ENCODE data around the gene RAB41.
"Not testable (repeated sequence)": the region's sequence is repeated elsewhere in the genome, so short reads cannot be mapped to it uniquely, and the experiment has no call there.

Gene RAB41

DNA sequence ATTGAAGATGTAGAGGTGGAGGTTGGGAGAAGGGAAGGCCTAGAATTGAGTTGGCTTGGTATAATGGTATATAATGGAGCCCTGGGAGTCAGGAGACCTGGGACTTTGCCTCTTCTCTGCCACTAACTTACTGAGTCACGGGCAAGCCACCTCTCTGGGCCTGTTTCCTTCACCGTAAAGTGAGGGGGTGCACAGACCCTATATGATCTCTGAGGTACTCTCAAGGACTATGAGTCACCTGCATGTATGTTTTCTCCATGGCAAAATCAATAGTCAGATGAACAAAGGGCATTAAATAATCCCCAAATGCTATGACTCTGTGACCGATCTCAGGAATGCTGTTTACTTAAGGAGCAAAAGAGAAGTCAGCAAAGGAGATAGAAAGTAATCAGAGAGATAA, 27.1 kb upstream of the RAB41 start:
- Histone ChIP-seq H3K36me3 (ENCODE audit: control insufficient read depth in 5 of 5, insufficient read depth in 5 of 5, low read length in 5 of 5) (no peaks in the 10 kb centered on the region), H3K27ac (ENCODE audit: low read depth, low read length) (no peak overlapping the region), H3K9ac (ENCODE audit: low read length in 5 of 5) (no peak overlapping the region), H3K4me1 (ENCODE audit: control insufficient read depth in 5 of 5, insufficient read depth in 5 of 5, low read length in 5 of 5) (peaks cover 0 to 8% (median 8%) of the 10 kb centered on the region in 5 donors), H3K4me3 (ENCODE audit: low read depth in 1 of 5, low read length in 5 of 5) (no peak overlapping the region), H3K27me3 (ENCODE audit: control insufficient read depth in 5 of 5, insufficient read depth in 4 of 5, low read length in 5 of 5) (peaks cover 0 to 17% (median 3%) of the 10 kb centered on the region in 5 donors), H3K9me3 (ENCODE audit: control insufficient read depth in 5 of 5, low read length in 5 of 5) (no peaks in the 10 kb centered on the region)

DNA sequence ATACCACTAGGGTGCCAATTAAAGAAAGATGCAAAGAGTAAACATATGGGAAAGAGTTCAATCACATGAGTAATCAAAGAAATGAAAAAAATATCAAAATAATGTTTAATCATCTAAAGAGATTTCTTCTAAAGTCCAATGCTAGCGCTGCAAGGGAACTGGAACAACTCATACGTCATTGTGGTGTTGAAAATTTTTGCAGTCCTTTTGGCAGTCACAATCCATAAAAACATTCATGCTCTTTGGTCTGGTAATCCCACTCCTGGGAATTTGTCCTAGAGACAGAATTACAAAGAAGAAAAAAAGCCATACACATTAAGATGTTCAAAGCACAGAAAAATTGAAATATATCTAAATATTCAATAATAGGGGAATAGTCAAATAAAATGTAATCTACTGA, 26.5 kb upstream of the RAB41 start:
- H3K27ac ChIP-seq (ENCODE audit: low read depth, low read length): no peak overlapping the region
- no peak overlapping the region for H3K9ac ChIP-seq (ENCODE audit: low read length in 5 of 5)
- no peaks in the 10 kb centered on the region for H3K9me3 ChIP-seq (ENCODE audit: control insufficient read depth in 5 of 5, low read length in 5 of 5)
- no peak overlapping the region for H3K4me3 ChIP-seq (ENCODE audit: low read depth in 1 of 5, low read length in 5 of 5)
- H3K36me3 ChIP-seq (ENCODE audit: control insufficient read depth in 5 of 5, insufficient read depth in 5 of 5, low read length in 5 of 5): no peaks in the 10 kb centered on the region
- H3K27me3 ChIP-seq (ENCODE audit: control insufficient read depth in 5 of 5, insufficient read depth in 4 of 5, low read length in 5 of 5): peaks cover 0 to 18% (median 4%) of the 10 kb centered on the region in 5 donors
- H3K4me1 ChIP-seq (ENCODE audit: control insufficient read depth in 5 of 5, insufficient read depth in 5 of 5, low read length in 5 of 5): peaks cover 0 to 8% (median 8%) of the 10 kb centered on the region in 5 donors

DNA sequence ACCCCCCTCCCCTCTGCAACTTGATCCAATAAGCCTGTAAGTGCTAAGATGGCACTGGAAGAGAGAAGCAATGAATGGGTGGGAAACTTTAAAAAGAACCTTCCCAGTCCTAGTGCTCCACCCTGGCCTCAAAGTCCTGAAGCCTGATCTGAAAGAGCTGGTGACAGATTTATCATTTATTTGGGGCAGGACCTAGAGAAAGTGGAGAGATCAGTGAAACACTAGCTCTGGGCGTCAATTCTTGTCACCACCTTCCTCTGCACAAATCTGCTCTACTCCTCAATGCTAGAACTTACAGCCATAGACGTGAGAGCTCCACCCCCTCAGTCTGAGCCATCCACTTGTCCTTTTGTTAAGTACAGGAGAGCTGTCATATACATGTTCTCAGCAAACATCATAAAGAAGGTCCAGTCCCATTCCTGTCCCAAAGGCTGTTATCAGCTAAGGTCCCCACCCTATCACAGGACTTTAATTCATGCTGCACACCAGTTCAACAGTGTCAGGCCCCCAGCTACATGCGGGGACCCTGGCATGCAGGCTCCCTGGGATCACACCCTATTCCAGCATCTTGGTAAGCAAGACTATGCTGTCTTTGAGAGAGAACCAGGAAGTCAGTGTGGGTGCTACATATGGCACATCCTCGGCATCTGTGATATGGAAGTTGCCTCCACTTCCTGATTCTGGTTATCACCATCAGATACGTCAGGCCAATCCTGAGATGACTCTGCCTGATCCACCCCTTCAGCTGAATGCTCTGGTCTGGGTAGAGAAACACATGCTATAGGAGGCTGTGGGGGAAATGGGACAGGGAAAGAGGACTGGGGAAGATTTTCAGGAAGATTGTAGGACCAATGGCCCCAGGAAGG, 24.3 kb upstream of the RAB41 start:
- Histone ChIP-seq H3K4me3 (ENCODE audit: low read depth in 1 of 5, low read length in 5 of 5) (no peak overlapping the region), H3K36me3 (ENCODE audit: control insufficient read depth in 5 of 5, insufficient read depth in 5 of 5, low read length in 5 of 5) (no peaks in the 10 kb centered on the region), H3K27ac (ENCODE audit: low read depth, low read length) (no peak overlapping the region), H3K9me3 (ENCODE audit: control insufficient read depth in 5 of 5, low read length in 5 of 5) (peaks cover 0 to 3% (median 0%) of the 10 kb centered on the region in 5 donors), H3K4me1 (ENCODE audit: control insufficient read depth in 5 of 5, insufficient read depth in 5 of 5, low read length in 5 of 5) (peaks cover 0 to 8% (median 8%) of the 10 kb centered on the region in 5 donors), H3K27me3 (ENCODE audit: control insufficient read depth in 5 of 5, insufficient read depth in 4 of 5, low read length in 5 of 5) (peaks cover 0 to 18% (median 4%) of the 10 kb centered on the region in 5 donors), H3K9ac (ENCODE audit: low read length in 5 of 5) (no peak overlapping the region)

DNA sequence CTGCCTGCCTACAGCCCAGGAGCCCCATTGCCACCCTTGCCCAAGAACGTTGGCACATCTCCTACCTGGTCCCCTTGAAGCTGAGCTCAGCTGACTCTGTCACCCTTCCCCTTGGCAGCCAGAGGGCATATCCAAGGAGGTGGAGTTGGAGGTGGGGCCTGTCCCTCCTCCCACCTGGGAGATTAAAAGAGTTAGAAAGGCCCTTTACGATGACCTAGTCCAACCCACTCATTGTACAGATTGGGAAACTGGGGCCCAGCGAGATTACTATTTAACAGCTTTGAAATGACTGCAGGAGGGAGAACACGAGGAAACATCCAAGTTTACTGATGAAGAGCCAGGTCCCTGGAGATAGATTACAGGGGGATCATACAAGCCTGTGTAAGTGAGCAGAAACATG, 21.9 kb upstream of the RAB41 start, which contains the start of gene P2RY4:
P2RY4 (minus strand) TSS at position 101 of the 400 bp plus-strand sequence. CDS start 580 bp downstream, outside the sequence.
- Histone ChIP-seq H3K4me3 (ENCODE audit: low read depth in 1 of 5, low read length in 5 of 5) (no peak within 1 kb of the TSS), H3K9me3 (ENCODE audit: control insufficient read depth in 5 of 5, low read length in 5 of 5) (peaks cover 0 to 5% (median 3%) of the 10 kb centered on the region in 5 donors), H3K9ac (ENCODE audit: low read length in 5 of 5) (no peak within 1 kb of the TSS), H3K27me3 (ENCODE audit: control insufficient read depth in 5 of 5, insufficient read depth in 4 of 5, low read length in 5 of 5) (peaks cover 0 to 21% (median 9%) of the 10 kb centered on the region in 5 donors), H3K4me1 (ENCODE audit: control insufficient read depth in 5 of 5, insufficient read depth in 5 of 5, low read length in 5 of 5) (peaks cover 0 to 8% (median 5%) of the 10 kb centered on the region in 5 donors), H3K36me3 (ENCODE audit: control insufficient read depth in 5 of 5, insufficient read depth in 5 of 5, low read length in 5 of 5) (no peaks in the 10 kb centered on the region), H3K27ac (ENCODE audit: low read depth, low read length) (no peak within 1 kb of the TSS)

DNA sequence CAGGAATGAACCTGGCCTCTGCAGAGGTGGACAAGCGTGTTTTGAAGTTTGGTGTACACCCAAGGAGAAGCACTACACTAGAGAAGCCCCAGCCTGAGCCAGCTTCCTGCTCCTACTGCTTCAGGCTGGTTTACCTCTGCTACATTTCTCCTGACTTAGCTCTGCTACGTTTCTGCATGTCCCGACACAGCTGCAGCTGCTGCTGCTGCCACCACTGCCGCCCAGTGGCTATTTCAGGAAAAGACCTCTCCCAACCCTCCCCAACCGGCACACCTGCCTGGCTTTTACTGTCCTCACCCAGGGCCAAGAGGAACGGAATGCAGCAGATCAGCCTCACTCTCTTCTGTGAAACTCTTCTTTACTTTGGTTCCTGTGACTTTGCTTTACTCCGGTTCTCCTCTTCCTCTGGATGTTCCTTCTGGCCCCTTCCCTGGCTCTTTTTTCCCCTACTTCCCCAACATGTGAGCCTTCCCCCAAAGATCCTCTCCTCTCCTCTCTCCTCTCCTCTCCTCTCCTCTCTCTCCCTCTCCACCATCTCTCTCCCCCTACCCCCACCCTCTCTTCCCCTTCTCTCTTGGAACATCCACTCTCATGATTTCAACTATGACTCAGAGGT, 18.9 kb upstream of the RAB41 start:
- H3K4me3 ChIP-seq (ENCODE audit: low read depth in 1 of 5, low read length in 5 of 5): no peak overlapping the region
- peaks cover 0 to 10% (median 3%) of the 10 kb centered on the region in 5 donors for H3K9me3 ChIP-seq (ENCODE audit: control insufficient read depth in 5 of 5, low read length in 5 of 5)
- no peaks in the 10 kb centered on the region for H3K36me3 ChIP-seq (ENCODE audit: control insufficient read depth in 5 of 5, insufficient read depth in 5 of 5, low read length in 5 of 5)
- no peak overlapping the region for H3K27ac ChIP-seq (ENCODE audit: low read depth, low read length)
- H3K27me3 ChIP-seq (ENCODE audit: control insufficient read depth in 5 of 5, insufficient read depth in 4 of 5, low read length in 5 of 5): peaks cover 0 to 17% (median 9%) of the 10 kb centered on the region in 5 donors
- no peak overlapping the region for H3K9ac ChIP-seq (ENCODE audit: low read length in 5 of 5)
- H3K4me1 ChIP-seq (ENCODE audit: control insufficient read depth in 5 of 5, insufficient read depth in 5 of 5, low read length in 5 of 5): no peaks in the 10 kb centered on the region

DNA sequence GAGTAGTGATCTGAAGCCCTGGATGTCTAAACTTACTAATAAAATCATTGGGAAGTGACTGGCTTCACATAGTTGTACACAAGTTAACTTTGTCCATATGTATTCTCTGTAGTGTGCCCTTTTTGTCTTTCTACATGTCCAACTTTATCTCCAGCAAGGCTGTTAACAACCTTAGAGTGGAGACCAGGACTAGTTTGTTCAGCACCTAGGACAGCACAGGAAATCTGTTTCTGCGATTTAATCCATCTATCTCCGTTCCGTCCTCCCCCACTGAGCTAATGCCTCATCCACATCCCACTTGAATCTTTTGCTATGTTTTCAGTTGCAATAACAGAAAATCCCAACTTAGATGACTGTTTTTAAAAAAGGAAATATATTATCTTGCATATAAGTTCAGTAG, 17.2 kb upstream of the RAB41 start:
- H3K27me3 ChIP-seq (ENCODE audit: control insufficient read depth in 5 of 5, insufficient read depth in 4 of 5, low read length in 5 of 5): peaks cover 0 to 13% (median 5%) of the 10 kb centered on the region in 5 donors
- H3K27ac ChIP-seq (ENCODE audit: low read depth, low read length): no peak overlapping the region
- no peaks in the 10 kb centered on the region for H3K36me3 ChIP-seq (ENCODE audit: control insufficient read depth in 5 of 5, insufficient read depth in 5 of 5, low read length in 5 of 5)
- H3K4me1 ChIP-seq (ENCODE audit: control insufficient read depth in 5 of 5, insufficient read depth in 5 of 5, low read length in 5 of 5): no peaks in the 10 kb centered on the region
- H3K9me3 ChIP-seq (ENCODE audit: control insufficient read depth in 5 of 5, low read length in 5 of 5): peaks cover 0 to 10% (median 3%) of the 10 kb centered on the region in 5 donors
- H3K9ac ChIP-seq (ENCODE audit: low read length in 5 of 5): no peak overlapping the region
- H3K4me3 ChIP-seq (ENCODE audit: low read depth in 1 of 5, low read length in 5 of 5): no peak overlapping the region

DNA sequence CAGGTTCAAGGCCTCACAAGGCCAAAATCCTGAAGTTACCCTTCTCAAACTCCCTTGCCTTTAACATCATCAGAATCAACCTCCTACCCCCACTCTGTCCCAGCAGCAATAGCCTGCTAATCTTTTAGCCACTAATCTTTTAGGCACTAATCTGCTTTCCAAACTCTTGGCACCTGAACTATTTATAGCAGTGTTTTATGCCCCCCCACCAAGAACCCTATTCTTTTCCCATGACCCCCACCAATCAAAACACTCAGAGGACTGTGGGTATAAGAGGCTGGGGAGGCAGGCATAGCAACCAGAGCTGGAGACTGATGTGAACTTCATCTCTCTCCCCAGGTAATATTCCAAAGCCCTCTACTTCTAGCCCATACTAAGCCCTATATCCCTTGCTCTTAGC, 13.9 kb upstream of the RAB41 start, which contains the start of gene ARR3:
ARR3 (plus strand) TSS at position 301 of the 400 bp plus-strand sequence. CDS start 1,052 bp downstream, outside the sequence.
- Histone ChIP-seq H3K9ac (ENCODE audit: low read length in 5 of 5) (no peak within 1 kb of the TSS), H3K4me3 (ENCODE audit: low read depth in 1 of 5, low read length in 5 of 5) (no peak within 1 kb of the TSS), H3K27me3 (ENCODE audit: control insufficient read depth in 5 of 5, insufficient read depth in 4 of 5, low read length in 5 of 5) (peaks cover 0 to 14% (median 2%) of the 10 kb centered on the region in 5 donors), H3K27ac (ENCODE audit: low read depth, low read length) (no peak within 1 kb of the TSS), H3K4me1 (ENCODE audit: control insufficient read depth in 5 of 5, insufficient read depth in 5 of 5, low read length in 5 of 5) (no peaks in the 10 kb centered on the region), H3K9me3 (ENCODE audit: control insufficient read depth in 5 of 5, low read length in 5 of 5) (peaks cover 0 to 6% (median under 1%) of the 10 kb centered on the region in 5 donors), H3K36me3 (ENCODE audit: control insufficient read depth in 5 of 5, insufficient read depth in 5 of 5, low read length in 5 of 5) (no peaks in the 10 kb centered on the region)

DNA sequence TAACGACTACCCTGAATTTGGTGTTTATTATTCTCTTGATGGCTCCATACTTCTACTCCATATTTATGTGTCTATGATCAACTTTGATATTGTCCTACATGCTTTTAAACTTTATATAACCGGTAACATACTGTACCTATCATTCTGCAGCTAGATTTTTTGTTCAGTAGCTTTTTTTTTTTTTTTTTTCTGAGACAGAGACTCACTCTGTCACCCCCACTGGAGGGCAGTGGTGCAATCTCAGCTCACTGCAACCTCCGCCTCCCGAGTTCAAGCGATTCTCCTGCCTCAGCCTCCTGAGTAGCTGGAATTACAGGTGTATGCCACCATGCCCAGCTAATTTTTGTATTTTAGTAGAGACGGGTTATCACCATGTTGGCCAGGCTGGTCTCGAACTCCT, 7.9 kb upstream of the RAB41 start:
- H3K36me3 ChIP-seq (ENCODE audit: control insufficient read depth in 5 of 5, insufficient read depth in 5 of 5, low read length in 5 of 5); H3K27ac ChIP-seq (ENCODE audit: low read depth, low read length); H3K4me3 ChIP-seq (ENCODE audit: low read depth in 1 of 5, low read length in 5 of 5); H3K4me1 ChIP-seq (ENCODE audit: control insufficient read depth in 5 of 5, insufficient read depth in 5 of 5, low read length in 5 of 5); H3K9me3 ChIP-seq (ENCODE audit: control insufficient read depth in 5 of 5, low read length in 5 of 5); H3K9ac ChIP-seq (ENCODE audit: low read length in 5 of 5): not testable (repeated sequence)
- peaks cover 0 to 19% (median 2%) of the 10 kb centered on the region in 5 donors for H3K27me3 ChIP-seq (ENCODE audit: control insufficient read depth in 5 of 5, insufficient read depth in 4 of 5, low read length in 5 of 5)

DNA sequence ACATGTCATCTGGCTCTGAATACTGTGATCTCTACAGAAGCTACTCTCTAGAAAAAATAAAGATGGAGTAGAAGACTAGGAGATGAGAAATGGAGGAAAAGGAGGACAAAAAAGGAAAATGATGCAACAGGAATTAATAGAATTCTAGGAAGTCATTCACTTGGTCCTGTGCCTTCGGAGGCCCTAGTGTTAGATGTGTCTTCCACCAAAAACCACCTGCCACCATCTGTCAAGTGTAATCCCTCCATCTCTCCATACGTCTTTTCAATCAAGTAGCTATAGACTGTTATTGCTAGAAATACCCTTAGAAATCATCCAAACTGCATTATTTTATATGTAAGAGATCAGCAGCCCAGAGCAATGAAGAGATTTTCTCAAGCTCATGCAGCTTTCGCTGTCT, 2.9 kb upstream of the RAB41 start:
- peaks cover 0 to 19% (median 8%) of the 10 kb centered on the region in 5 donors for H3K27me3 ChIP-seq (ENCODE audit: control insufficient read depth in 5 of 5, insufficient read depth in 4 of 5, low read length in 5 of 5)
- peaks cover 0 to 8% (median 0%) of the 10 kb centered on the region in 5 donors for H3K36me3 ChIP-seq (ENCODE audit: control insufficient read depth in 5 of 5, insufficient read depth in 5 of 5, low read length in 5 of 5)
- H3K4me1 ChIP-seq (ENCODE audit: control insufficient read depth in 5 of 5, insufficient read depth in 5 of 5, low read length in 5 of 5): no peaks in the 10 kb centered on the region
- H3K9me3 ChIP-seq (ENCODE audit: control insufficient read depth in 5 of 5, low read length in 5 of 5): no peaks in the 10 kb centered on the region
- H3K27ac ChIP-seq (ENCODE audit: low read depth, low read length): no peak overlapping the region
- no peak overlapping the region for H3K4me3 ChIP-seq (ENCODE audit: low read depth in 1 of 5, low read length in 5 of 5)
- no peak overlapping the region for H3K9ac ChIP-seq (ENCODE audit: low read length in 5 of 5)

DNA sequence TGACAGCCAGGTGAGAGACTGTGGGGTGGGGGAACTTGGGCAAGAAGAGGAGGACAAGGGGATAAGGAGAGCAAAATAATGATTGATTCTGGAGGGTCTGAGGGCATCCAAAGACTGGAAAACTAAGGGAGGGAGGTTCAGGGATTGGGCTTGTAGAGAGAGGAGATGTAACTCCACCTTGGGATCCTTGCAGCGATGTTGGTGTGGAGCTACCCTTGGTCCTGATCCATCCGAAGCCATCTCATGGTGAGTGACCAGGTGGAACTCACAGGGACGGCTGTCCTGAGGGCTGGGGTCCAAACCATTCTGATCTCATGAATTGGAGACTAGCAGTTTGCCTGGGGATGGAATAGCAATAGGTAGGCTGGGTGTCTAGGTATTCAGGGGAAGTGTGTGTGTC, 1.4 kb upstream of the RAB41 start:
- H3K4me1 ChIP-seq (ENCODE audit: control insufficient read depth in 5 of 5, insufficient read depth in 5 of 5, low read length in 5 of 5): no peaks in the 10 kb centered on the region
- H3K27ac ChIP-seq (ENCODE audit: low read depth, low read length): no peak overlapping the region
- no peaks in the 10 kb centered on the region for H3K9me3 ChIP-seq (ENCODE audit: control insufficient read depth in 5 of 5, low read length in 5 of 5)
- no peak overlapping the region for H3K9ac ChIP-seq (ENCODE audit: low read length in 5 of 5)
- H3K36me3 ChIP-seq (ENCODE audit: control insufficient read depth in 5 of 5, insufficient read depth in 5 of 5, low read length in 5 of 5): peaks cover 1 to 16% (median 6%) of the 10 kb centered on the region in 5 donors
- no peak overlapping the region for H3K4me3 ChIP-seq (ENCODE audit: low read depth in 1 of 5, low read length in 5 of 5)
- H3K27me3 ChIP-seq (ENCODE audit: control insufficient read depth in 5 of 5, insufficient read depth in 4 of 5, low read length in 5 of 5): peaks cover 0 to 22% (median 8%) of the 10 kb centered on the region in 5 donors

All from subcutaneous abdominal adipose tissue (tissue), 5 donors.